ENCODE data around the gene FUT6. TPM values are rescaled to one million over a fixed set of nuclear protein-coding genes. Genes with fewer than 3 reads are reported as not detected.

FUT6 gene
- total RNA-seq, 1 experiment from 2014 or later = not detected

- ATAC-seq = no peak
- intact Hi-C loops (cut with micrococcal nuclease; ENCODE audit: unreplicated experiment) = no loop called here
- H3K4me3 ChIP-seq (ENCODE audit: low read depth in 2 of 2, low read length in 2 of 2) = no peak overlapping the region
- TF ChIP-seq CTCF (IDR thresholded peaks at IDR 0.05) (no peak), SIN3A (IDR thresholded peaks at IDR 0.05; ENCODE audit: borderline replicate concordance, insufficient read depth, low read depth, low read length) (no peak), TCF7L2 (IDR thresholded peaks at IDR 0.05; ENCODE audit: low read depth, low read length) (no peak), REST (IDR thresholded peaks at IDR 0.05; ENCODE audit: insufficient read depth in 1 of 2, low read depth in 2 of 2, low read length in 1 of 2) (no peak), POLR2AphosphoS5 (IDR thresholded peaks at IDR 0.05; ENCODE audit: low read depth, low read length) (no peak)
- CTCF ChIA-PET = no interaction called here
- in situ Hi-C loops (cut with HindIII; ENCODE audit: low pct_unique_long_range_greater_than_20kb, low sequenced_read_pairs) = no loop called here
- no peak overlapping the region for H3K27ac ChIP-seq (ENCODE audit: low read length)
- POLR2A ChIA-PET = no interaction called here
- no peak for DNase-seq (ENCODE audit: low read depth, low spot score)
- no TSS peak for BruUV-seq (replicated peaks)
- no peaks in the 10 kb centered on the region for H3K36me3 ChIP-seq (ENCODE audit: control insufficient read depth, insufficient read depth, low read length)
- H3K9me3 ChIP-seq (ENCODE audit: control insufficient read depth, insufficient read depth, low read depth, low read length) = no peaks in the 10 kb centered on the region
- no peaks in the 10 kb centered on the region for H3K4me1 ChIP-seq (ENCODE audit: control insufficient read depth, insufficient read depth, low read length)
- H3K27me3 ChIP-seq (ENCODE audit: control insufficient read depth, insufficient read depth, low read length) = no peaks in the 10 kb centered on the region
These were observed 26.3 kb upstream of the FUT6 start for GRCh38 chr19:5865772-5866171.

- Histone ChIP-seq H3K27ac (ENCODE audit: low read length) (no peak overlapping the region), H3K4me3 (ENCODE audit: low read depth in 2 of 2, low read length in 2 of 2) (no peak overlapping the region), H3K9me3 (ENCODE audit: control insufficient read depth, insufficient read depth, low read depth, low read length) (no peaks in the 10 kb centered on the region), H3K4me1 (ENCODE audit: control insufficient read depth, insufficient read depth, low read length) (no peaks in the 10 kb centered on the region), H3K27me3 (ENCODE audit: control insufficient read depth, insufficient read depth, low read length) (no peaks in the 10 kb centered on the region), H3K36me3 (ENCODE audit: control insufficient read depth, insufficient read depth, low read length) (no peaks in the 10 kb centered on the region)
- DNase-seq (ENCODE audit: low read depth, low spot score) (no peak), ATAC-seq (no peak)
- POLR2A ChIA-PET = no interaction called here
- in situ Hi-C loops (cut with HindIII; ENCODE audit: low pct_unique_long_range_greater_than_20kb, low sequenced_read_pairs) = no loop called here
- no peak for TF ChIP-seq CTCF (IDR thresholded peaks at IDR 0.05)
- no peak for TF ChIP-seq POLR2AphosphoS5 (IDR thresholded peaks at IDR 0.05; ENCODE audit: low read depth, low read length)
- TF ChIP-seq SIN3A (IDR thresholded peaks at IDR 0.05; ENCODE audit: borderline replicate concordance, insufficient read depth, low read depth, low read length) = no peak
- TF ChIP-seq TCF7L2 (IDR thresholded peaks at IDR 0.05; ENCODE audit: low read depth, low read length) = no peak
- CTCF ChIA-PET = no interaction called here
- BruUV-seq (replicated peaks) = no TSS peak
- intact Hi-C loops (cut with micrococcal nuclease; ENCODE audit: unreplicated experiment) = no loop called here
These were observed 25.4 kb upstream of the FUT6 start for GRCh38 chr19:5864725-5865486.
